Right cardiac atrium (tissue), 5 donors: ENCODE results near the gene PNPLA2. TPM values are rescaled to one million over a fixed set of nuclear protein-coding genes. Genes with fewer than 3 reads are reported as not detected.

Source experiments
- ATAC-seq, 2 donors: fragments of 200-7000 bp; cut with Tn5 transposase; one replicate each; pipeline versions ENCODE4 v1.8.0 to v1.9.1; 2020; ENCODE audit warnings: moderate library complexity in 2 of 2, mild to moderate bottlenecking in 1 of 2
- DNase-seq, 3 donors: peaks; one replicate each; pipeline ENCODE4 v3.0.0-alpha.2; 2020
- H3K27ac ChIP-seq: one replicate; pipeline ENCODE4 v1.5.1; 2013; ENCODE audit warnings: mild to moderate bottlenecking, low read length, control low read depth, moderate library complexity
- H3K27me3 ChIP-seq: one replicate; pipeline ENCODE4 v1.6.1; 2013; ENCODE audit not compliant: control insufficient read depth, insufficient read depth
- H3K4me1 ChIP-seq: one replicate; pipeline ENCODE4 v1.6.1; 2013; ENCODE audit warnings: low read length; ENCODE audit not compliant: control insufficient read depth, insufficient read depth
- H3K4me3 ChIP-seq: one replicate; pipeline ENCODE4 v1.5.1; 2013; ENCODE audit warnings: low read length, control low read depth
- H3K9me3 ChIP-seq: one replicate; pipeline ENCODE4 v1.6.1; 2013; ENCODE audit warnings: low read length; ENCODE audit not compliant: control insufficient read depth
- WGBS: extraction: QIAGEN DNeasy Blood & Tissue Kit; methylation state at CpG from one replicate; pipeline ENCODE4 v1.1.7; 2013; 5-methylcytosine and 5-hydroxymethylcytosine counted together
- intact Hi-C, 4 donors: fragments of 100-400 bp; cut with DNase I; formaldehyde crosslinking; loops; one replicate each; pipeline versions ENCODE4 v1.11.0 to v1.14.0; 2022 to 2023
- polyA plus RNA-seq: library from polyadenylated mRNA; stranded (reverse); fragments of 200-250 nt; gene quantifications from one replicate; pipeline ENCODE4 v1.2.3, GENCODE V29; 2013
- total RNA-seq, 4 donors: library from RNA; stranded (reverse); fragmentation: NEBNext Ultra II Directional; extraction: Animal tissue kit (Norgen Biotek cat#: 25700); gene quantifications; one replicate each; pipeline ENCODE4 v1.2.1, GENCODE V29; 2021
- donor health status: healthy with polysubstance abuse.
- donor health status: DM: no; HTN: yes; CAD: no.
- donor health status: DM: no; HTN: no; CAD: no.
- donor health status: DM: no; HTN: yes; CAD: no; lungs with severe emphysema.
- donor health status: DM: yes; HTN: yes; CAD: no.

The PNPLA2 gene
- total and polyA plus RNA-seq, 5 donors: 145 to 193 (median 176) TPM

- WGBS: 66% methylated on average over 28 of the region's 28 CpGs
- H3K27ac ChIP-seq: no peak overlapping the region
- no peaks in the 10 kb centered on the region for H3K27me3 ChIP-seq
- peak in 1 of 3 donors; percentile 58 for DNase-seq
- no peaks in the 10 kb centered on the region for H3K4me1 ChIP-seq
- ATAC-seq: no peak
- intact Hi-C loops: no loop called here
- H3K9me3 ChIP-seq: no peaks in the 10 kb centered on the region
- H3K4me3 ChIP-seq: no peak overlapping the region
Observed at GRCh38 chr11:788009-788640, 30.6 kb upstream of the PNPLA2 start.

GRCh38 chr11:788953-789940 lies 29.5 kb upstream of the PNPLA2 start:
- Histone ChIP-seq H3K9me3 (no peaks in the 10 kb centered on the region), H3K27ac (no peak overlapping the region), H3K4me3 (no peak overlapping the region), H3K4me1 (no peaks in the 10 kb centered on the region), H3K27me3 (no peaks in the 10 kb centered on the region)
- 38% methylated on average over 31 of the region's 31 CpGs for WGBS
- intact Hi-C loops: no loop called here
- ATAC-seq (no peak), DNase-seq (peak in 1 of 3 donors; percentile 58)

- Histone ChIP-seq H3K4me1 (no peaks in the 10 kb centered on the region), H3K27me3 (no peaks in the 10 kb centered on the region), H3K27ac (no peak within 1 kb of the TSS), H3K9me3 (no peaks in the 10 kb centered on the region), H3K4me3 (no peak within 1 kb of the TSS)
- ATAC-seq: peak in 1 of 2 donors; percentile 4
- 6% methylated on average over 44 of the region's 44 CpGs for WGBS
- intact Hi-C loops: no loop called here
- DNase-seq: peak in 1 of 3 donors; percentile 71
Observed at GRCh38 chr11:789943-790342, 28.8 kb upstream of the PNPLA2 start, which contains the start of gene CEND1. CEND1 (minus strand) TSS chr11:790090; CDS start chr11:788576, 1,514 bp downstream.

GRCh38 chr11:790721-791564 lies 27.8 kb upstream of the PNPLA2 start:
- no peaks in the 10 kb centered on the region for H3K27me3 ChIP-seq
- 65% methylated on average over 18 of the region's 18 CpGs for WGBS

GRCh38 chr11:791658-792534 lies 26.8 kb upstream of the PNPLA2 start:
- no peak for ATAC-seq
- no peaks in the 10 kb centered on the region for H3K9me3 ChIP-seq
- H3K4me3 ChIP-seq: no peak overlapping the region
- WGBS: 93% methylated on average over 49 of the region's 49 CpGs
- intact Hi-C loops: no loop called here
- no peaks in the 10 kb centered on the region for H3K27me3 ChIP-seq
- no peak overlapping the region for H3K27ac ChIP-seq
- peak in 2 of 3 donors; percentile 59 to 62 for DNase-seq
- H3K4me1 ChIP-seq: peaks cover 5% of the 10 kb centered on the region

More at GRCh38 chr11:790721-791564, 27.8 kb upstream of the PNPLA2 start:
- ATAC-seq (no peak), DNase-seq (peak in 2 of 3 donors; percentile 15 to 55)
- intact Hi-C loops: no loop called here
- Histone ChIP-seq H3K9me3 (no peaks in the 10 kb centered on the region), H3K27ac (no peak overlapping the region), H3K4me3 (no peak overlapping the region), H3K4me1 (no peaks in the 10 kb centered on the region)

GRCh38 chr11:792535-792821 lies 26.2 kb upstream of the PNPLA2 start:
- ATAC-seq (no peak), DNase-seq (peak in 1 of 3 donors; percentile 63)
- Histone ChIP-seq H3K27ac (no peak overlapping the region), H3K4me1 (peaks cover 6% of the 10 kb centered on the region), H3K4me3 (no peak overlapping the region), H3K9me3 (no peaks in the 10 kb centered on the region), H3K27me3 (no peaks in the 10 kb centered on the region)
- WGBS: 89% methylated on average over 15 of the region's 15 CpGs
- intact Hi-C loops: no loop called here

- Histone ChIP-seq H3K27me3 (no peaks in the 10 kb centered on the region), H3K4me1 (peaks cover 6% of the 10 kb centered on the region), H3K27ac (no peak overlapping the region), H3K4me3 (no peak overlapping the region), H3K9me3 (no peaks in the 10 kb centered on the region)
- intact Hi-C loops: no loop called here
- WGBS: 95% methylated on average over 13 of the region's 13 CpGs
- ATAC-seq: no peak
- no peak for DNase-seq
Observed at GRCh38 chr11:792873-793272, 25.8 kb upstream of the PNPLA2 start.

- ATAC-seq (no peak), DNase-seq (no peak)
- H3K27ac ChIP-seq: no peak overlapping the region
- no peaks in the 10 kb centered on the region for H3K9me3 ChIP-seq
- H3K27me3 ChIP-seq: no peaks in the 10 kb centered on the region
- 85% methylated on average over 7 of the region's 7 CpGs for WGBS
- no peak overlapping the region for H3K4me3 ChIP-seq
- H3K4me1 ChIP-seq: peaks cover 6% of the 10 kb centered on the region
- intact Hi-C loops: no loop called here
Observed at GRCh38 chr11:793556-793955, 25.2 kb upstream of the PNPLA2 start.

GRCh38 chr11:794013-794765 lies 24.5 kb upstream of the PNPLA2 start:
- no peaks in the 10 kb centered on the region for H3K27me3 ChIP-seq
- DNase-seq: no peak
- H3K4me3 ChIP-seq: no peak overlapping the region
- peaks cover 6% of the 10 kb centered on the region for H3K4me1 ChIP-seq
- intact Hi-C loops: no loop called here
- no peak overlapping the region for H3K27ac ChIP-seq
- no peak for ATAC-seq
- no peaks in the 10 kb centered on the region for H3K9me3 ChIP-seq
- WGBS: 89% methylated on average over 31 of the region's 31 CpGs
